ENCODE results near the gene LTF. TPM values are rescaled to one million over a fixed set of nuclear protein-coding genes. Genes with fewer than 3 reads are reported as not detected.

The LTF gene
- total and polyA plus RNA-seq, 10 of the 15 experiments (the other 5 are each of a cell fraction or from before 2014, with no cell fraction given): 0.03 to 0.31 TPM; not detected in 8

GRCh38 chr3:46479021-46479420 lies 14.3 kb upstream of the LTF start (continued):
- no peak for TF ChIP-seq E4F1 (IDR thresholded peaks at IDR 0.05; ENCODE audit: borderline replicate concordance, partially characterized antibody)
- TF ChIP-seq KLF5 (IDR thresholded peaks at IDR 0.05; ENCODE audit: partially characterized antibody): no peak
- TF ChIP-seq ZNF217 (IDR thresholded peaks at IDR 0.05): no peak
- no peak for TF ChIP-seq LARP7 (IDR thresholded peaks at IDR 0.05)

GRCh38 chr3:46478341-46478740 lies 13.6 kb upstream of the LTF start:
- Histone ChIP-seq H3K4me2 (ENCODE audit: control insufficient read depth, insufficient read depth) (no peak overlapping the region), H3K27ac (ENCODE audit: control insufficient read depth, insufficient read depth) (no peak overlapping the region), H3K4me1 (ENCODE audit: control insufficient read depth, insufficient read depth, low read length) (no peaks in the 10 kb centered on the region), H4K20me1 (ENCODE audit: control insufficient read depth, insufficient read depth) (no peaks in the 10 kb centered on the region), H3K36me3 (ENCODE audit: control insufficient read depth in 2 of 2, insufficient read depth in 2 of 2, low read length in 1 of 2) (no peaks in the 10 kb centered on the region), H3K27me3 (replicated peaks in 1 of 2; ENCODE audit: control insufficient read depth in 2 of 2, insufficient read depth in 2 of 2, low read length in 1 of 2) (peaks cover 2 to 6% of the 10 kb centered on the region in 2 experiments; a peak in 3 of 4 replicates), H2AFZ (ENCODE audit: control insufficient read depth, low read depth, low read length) (no peak overlapping the region), H3K79me2 (ENCODE audit: control insufficient read depth, insufficient read depth, low read length) (no peaks in the 10 kb centered on the region), H3K4me3 (no peak overlapping the region), H3K9ac (ENCODE audit: control insufficient read depth, insufficient read depth, low read length) (no peak overlapping the region), H3K9me3 (replicated peaks; ENCODE audit: control insufficient read depth, insufficient read depth, low read length) (no peaks in the 10 kb centered on the region)
- intact Hi-C loops (cut with micrococcal nuclease; ENCODE audit: unreplicated experiment) (no loop called here), in situ Hi-C loops (cut with MboI) (no loop called here)
- RAD21 ChIA-PET (ENCODE audit: unreplicated experiment): no interaction called here
- FAIRE-seq (no peak), ATAC-seq (no peak), DNase-seq (ENCODE audit: low read depth, low spot score) (no peak)
- TF ChIP-seq KDM1A (IDR thresholded peaks at IDR 0.05; ENCODE audit: borderline replicate concordance): no peak
- TF ChIP-seq NFYB (IDR thresholded peaks at IDR 0.05; ENCODE audit: insufficient read depth, low read depth, low read length): no peak
- TF ChIP-seq SP1 (IDR thresholded peaks at IDR 0.05; ENCODE audit: low read depth, low read length): no peak
- TF ChIP-seq TCF7 (IDR thresholded peaks at IDR 0.05; ENCODE audit: borderline replicate concordance): no peak
- no peak for TF ChIP-seq DPF2 (IDR thresholded peaks at IDR 0.05)
- TF ChIP-seq USF2 (IDR thresholded peaks at IDR 0.05; ENCODE audit: borderline replicate concordance, low read depth, low read length): no peak
- no peak for TF ChIP-seq NKRF (conservative IDR thresholded peaks at IDR 0.05)
- no peak for TF ChIP-seq BCL3 (IDR thresholded peaks at IDR 0.05; ENCODE audit: borderline replicate concordance, insufficient read depth, low read depth, low read length, poor library complexity, severe bottlenecking)
- no peak for TF ChIP-seq SMC3 (IDR thresholded peaks at IDR 0.05; ENCODE audit: borderline replicate concordance, low read length)
- CTCF ChIA-PET: no interaction called here
- WGBS (ENCODE audit: insufficient coverage, insufficient replicate concordance, low lambda C conversion rate, missing lambda C conversion rate): 16% methylated on average over 5 of the region's 5 CpGs
- no TSS peak for BruUV-seq (replicated peaks)
- SMC1A ChIA-PET (ENCODE audit: uncharacterized antibody, unreplicated experiment): interaction anchor here (0.7 to 1.1 kb wide), 2 partner anchors 9 to 395 kb away, joined by 3 read pairs; no protein-coding TSS in a partner anchor
- POLR2A ChIA-PET: no interaction called here

Measured in GM12878 (cell line).